GM18868 (cell line): ENCODE results near the gene STAU1.
"Not testable (repeated sequence)": the region's sequence is repeated elsewhere in the genome, so short reads cannot be mapped to it uniquely, and the experiment has no call there.

ENCODE experiments used
- ATAC-seq: cut with Tn5 transposase; IDR thresholded peaks from one replicate; pipeline ENCODE4 v1.9.1; 2021; ENCODE audit warnings: mild to moderate bottlenecking, moderate library complexity; ENCODE audit not compliant: unreplicated experiment

Gene STAU1

DNA sequence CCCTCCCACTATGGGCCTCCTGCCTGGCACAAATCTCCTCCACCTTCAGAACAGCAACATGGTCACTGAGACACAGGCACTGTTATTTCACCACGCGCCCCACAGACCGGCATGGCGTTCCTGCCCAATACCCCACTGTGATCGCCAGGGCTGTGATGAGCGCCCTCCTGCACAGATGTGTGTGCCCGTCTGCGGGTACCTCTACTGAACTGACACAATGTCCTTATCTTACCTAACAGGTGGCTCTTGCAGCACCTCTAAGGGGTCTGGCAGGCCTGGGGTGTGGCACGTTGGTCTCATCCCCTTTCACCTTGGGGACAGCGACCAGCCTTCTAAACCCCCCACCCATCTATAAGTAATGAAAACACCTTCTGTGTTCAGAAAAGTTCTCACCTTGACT lies 64.2 kb downstream of the STAU1 start:
- no peak for ATAC-seq

DNA sequence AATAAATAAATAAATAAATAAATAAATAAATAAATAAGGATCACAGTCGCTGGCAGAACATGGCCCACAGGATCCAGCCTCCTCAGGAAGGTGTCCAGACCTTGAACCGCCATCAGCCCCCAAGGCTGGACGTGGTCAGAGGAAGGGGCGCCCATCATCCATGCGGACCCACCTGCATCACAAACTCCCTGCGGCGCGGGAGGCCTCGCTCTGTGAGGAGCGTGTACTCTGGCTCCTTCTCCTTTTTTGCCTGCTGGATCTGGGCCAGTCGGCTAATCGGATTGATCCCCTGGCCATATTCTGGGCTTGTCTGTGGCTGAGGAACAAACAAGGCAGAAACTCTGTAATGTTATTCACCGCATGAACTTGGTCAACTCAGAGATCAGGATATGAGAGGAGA lies 65.2 kb downstream of the STAU1 start:
- ATAC-seq = no peak

DNA sequence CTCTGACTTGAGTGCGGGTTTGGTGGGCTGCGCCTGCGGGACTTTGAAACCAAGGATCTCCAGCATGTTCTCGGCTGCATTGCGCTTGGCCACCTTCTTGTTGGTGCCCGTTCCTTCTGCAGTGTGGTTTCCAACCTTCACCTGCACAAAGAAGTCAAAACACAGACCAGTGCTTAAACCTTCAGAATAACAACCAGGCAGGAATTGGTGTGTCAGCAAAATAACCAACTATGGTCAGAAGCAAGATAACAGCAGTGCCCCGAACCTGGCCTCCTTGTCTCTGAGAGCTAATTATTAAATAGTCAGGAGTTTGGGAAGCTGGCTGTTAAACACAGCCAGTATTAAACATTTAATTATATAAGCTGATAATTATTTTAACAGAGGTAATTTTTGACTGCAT lies 68.1 kb downstream of the STAU1 start:
- no peak for ATAC-seq

DNA sequence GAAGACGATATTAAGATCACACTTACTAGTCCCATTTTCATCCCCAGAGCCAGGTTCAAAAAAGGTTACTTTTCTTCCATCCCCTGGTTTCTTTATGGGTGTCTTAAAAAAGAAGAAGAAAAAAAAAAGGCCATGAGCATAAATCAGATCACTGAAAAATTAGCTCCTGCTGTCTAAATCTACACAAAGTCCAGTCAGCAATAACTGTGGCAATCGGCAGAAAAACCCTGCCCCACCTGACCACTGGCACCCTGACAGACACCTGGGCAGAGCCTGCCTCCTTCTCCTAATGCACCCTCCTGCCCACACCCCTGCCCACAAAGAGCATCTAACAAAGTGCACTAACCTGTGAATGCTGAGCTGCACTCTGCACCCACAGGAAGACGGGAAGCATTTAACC lies 69.8 kb downstream of the STAU1 start:
- no peak for ATAC-seq

DNA sequence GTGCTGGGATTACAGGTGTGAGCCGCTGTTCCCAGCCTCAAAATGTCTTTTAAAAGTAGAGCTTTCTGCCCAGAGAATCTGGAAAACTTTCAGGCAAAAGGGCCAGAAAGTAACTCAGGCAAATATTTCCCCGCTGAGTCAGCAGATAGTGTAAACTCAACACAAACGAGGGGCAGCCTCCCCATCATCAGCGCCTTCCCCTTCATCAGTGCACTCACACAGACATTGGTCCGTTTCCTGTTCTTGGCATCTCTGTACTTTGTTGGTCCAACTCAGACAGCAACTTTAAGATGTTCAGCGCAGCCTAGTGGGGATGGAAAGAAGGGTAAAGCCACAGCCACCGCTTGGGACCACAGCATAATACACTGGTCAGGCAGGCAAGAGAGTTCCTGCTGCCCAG lies 72.6 kb downstream of the STAU1 start:
- ATAC-seq = no peak

DNA sequence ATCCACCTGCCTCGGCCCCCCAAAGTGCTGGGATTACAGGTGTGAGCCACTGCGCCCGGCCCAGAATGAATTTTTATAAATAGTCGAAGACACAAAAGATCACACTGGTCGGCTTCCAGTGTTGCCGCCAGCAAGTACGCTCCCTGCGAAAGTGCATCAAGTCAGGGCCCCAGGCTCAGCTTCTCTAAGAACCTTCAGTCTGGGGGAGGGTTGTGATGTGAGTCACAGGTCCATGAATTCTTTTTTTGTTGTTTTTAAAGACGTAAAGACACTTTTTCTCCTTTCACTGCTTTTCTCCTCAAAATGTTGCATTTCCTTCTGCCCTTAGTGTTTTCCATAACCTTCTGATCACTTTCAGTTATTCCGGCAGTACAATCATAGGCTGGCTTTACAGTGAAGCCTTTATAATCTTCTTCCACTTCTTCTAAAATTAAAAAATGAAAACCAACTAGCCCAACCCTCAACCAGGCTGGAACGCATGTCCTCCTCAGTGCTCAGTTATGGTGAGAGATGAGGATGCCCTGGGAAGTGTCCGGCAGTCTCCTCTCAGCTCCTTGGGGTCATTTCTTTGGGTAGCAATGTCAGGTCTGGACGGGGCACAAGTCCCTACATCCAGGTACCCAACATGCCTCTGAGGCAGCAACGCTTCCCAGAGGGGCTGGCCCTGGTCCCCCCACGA lies 75.4 kb downstream of the STAU1 start:
- ATAC-seq = no peak

DNA sequence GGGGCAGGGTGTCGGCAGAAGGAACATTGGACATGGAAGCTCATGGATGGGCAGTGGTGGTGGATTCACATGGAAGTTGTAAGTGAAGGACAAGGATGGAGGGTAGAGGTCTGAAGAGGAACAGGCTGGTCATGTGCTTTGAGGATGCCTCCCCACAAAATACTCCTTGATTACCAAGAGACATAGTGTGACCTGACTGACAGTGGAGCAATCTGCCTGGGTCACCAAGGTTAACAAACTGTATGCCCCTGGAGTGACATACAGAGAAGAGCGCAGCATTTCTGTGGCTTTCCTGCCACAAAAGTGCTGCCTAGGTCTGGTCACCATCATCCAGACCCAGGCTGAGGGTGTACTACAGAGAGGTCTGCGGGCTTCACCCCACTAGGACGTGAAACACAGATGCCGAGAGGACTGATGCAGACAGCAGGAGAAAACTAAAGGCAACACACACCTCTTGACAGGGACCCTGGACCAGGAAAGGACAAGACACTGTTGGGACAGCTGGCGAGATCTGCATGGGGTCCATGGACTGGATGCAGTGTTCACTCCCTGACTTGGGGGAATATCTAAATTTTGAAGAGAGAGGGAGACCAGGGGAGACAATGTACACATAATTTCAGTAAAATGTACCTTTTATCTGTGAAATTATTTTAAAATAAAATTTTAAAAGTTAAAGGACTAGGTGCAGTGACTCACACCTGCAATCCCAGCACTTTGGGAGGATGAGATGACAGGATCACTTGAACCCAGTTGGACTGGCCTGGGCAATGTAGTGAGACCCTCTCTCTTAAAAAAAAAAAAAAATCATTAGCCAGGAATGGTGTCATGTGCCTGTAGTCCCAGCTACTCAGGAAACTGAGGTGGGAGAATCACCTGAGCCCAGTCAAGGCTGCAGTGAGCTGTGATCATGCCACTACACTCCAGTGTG lies 77.1 kb downstream of the STAU1 start:
- no peak for ATAC-seq

DNA sequence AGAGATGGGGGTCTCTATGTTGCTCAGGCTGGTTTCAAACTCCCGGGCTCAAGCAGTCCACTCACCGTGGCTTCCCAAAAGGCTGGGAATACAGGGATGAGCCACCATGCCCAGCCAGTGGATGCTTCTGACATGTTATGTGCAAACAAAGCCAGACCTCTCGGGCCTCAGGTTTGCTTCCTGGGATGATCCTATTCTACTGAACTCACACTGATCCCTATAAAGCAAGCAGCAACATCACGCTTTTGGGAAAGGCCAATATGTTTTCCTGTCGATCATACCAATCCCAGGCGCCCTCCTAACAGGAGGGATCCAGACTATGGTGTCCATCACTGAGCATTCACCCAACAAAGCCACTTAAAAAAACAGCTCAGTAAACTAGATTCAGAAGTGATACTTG lies 81.8 kb downstream of the STAU1 start:
- ATAC-seq = no peak

DNA sequence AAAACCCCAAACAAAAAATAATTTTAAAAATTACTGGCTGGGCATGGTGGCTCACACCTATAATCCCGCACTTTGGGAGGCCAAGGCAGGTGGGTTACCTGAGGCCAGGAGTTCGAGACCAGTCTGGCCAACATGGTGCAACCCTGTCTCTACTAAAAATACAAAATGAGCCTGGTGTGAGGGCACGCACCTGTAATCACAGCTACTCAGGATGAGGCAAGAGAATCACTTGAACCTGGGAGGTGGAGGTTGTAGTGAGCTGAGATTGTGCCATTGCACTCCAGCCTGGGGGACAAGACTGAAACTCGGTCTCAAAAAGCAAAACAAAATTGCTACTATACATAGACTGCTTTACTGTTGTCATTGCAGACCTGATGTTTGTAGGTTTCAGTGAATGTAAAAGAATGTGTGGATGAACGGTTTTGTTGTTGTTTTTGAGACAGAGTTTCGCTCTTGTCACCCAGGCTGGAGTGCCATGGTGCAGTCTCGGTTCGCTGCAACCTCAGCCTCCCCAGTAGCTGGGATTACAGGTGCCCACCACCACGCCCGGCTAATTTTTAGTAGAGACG lies 83.1 kb downstream of the STAU1 start:
- ATAC-seq = not testable (repeated sequence)

DNA sequence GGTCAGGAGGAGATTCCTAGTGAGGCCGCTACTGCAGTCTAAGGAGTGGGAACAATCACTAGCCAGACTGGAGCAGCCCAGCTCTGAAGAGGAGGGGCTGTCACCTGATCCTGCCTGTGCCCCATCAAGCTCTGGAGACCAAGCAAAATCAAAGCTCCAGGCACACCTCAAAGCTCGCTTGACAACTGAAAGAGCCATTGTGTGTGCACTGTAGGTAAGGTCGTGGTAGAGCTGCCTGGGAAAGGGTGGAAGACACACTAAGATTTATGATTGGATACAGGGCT lies 83.8 kb downstream of the STAU1 start:
- ATAC-seq = no peak

DNA sequence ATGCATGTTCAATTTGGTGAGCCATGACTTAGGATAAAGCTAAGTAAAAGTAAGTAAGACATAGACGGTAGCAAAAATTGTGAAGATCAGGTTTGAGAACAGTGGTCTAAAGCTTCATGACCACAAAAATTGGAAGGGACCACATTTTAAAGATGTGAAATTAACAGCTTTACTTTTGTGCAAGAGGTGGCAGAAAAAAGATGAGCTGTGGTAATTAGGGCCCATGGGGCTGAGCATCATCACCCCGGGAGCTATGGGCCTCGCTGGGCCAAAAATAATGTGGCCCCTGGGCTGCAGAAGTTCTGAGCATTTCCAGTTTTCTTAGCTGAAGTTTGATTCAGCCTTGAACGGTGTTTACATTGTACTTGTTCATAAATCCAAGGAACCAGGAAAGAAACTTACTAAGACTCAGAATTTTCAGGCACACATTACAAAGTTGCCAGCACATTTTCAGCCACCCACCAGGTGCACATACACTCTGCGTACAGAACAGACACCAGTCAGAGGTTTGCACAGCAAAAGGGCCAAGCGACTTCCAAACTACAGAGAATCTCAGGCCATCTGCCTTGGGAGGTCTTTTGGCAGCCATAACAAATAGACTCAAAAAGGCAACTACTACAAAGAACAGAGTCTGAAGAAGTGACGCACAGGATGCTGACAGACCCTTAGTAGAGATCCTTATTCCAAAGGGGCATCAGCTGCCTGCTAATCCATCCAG lies 84.3 kb downstream of the STAU1 start:
- no peak for ATAC-seq

DNA sequence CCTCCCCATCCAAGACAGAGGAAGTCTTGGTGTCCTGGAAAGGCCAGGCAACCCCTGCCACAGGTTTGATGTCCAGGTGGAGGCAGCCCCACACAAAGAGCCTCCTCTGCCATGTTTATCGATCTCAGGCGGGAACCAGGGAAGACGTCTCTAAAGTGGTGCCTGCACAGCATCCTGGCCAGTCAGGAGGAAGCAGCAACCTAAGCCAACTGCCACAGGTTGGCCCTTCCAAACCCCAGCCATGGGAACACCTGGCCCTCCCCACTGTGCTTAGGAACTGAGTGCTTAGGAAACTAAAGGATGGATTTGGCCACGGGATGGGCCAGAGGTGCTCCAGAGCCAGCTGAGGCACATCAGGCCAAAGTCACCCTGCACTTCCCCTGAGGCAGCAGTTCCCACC lies 85.1 kb downstream of the STAU1 start:
- ATAC-seq = no peak

DNA sequence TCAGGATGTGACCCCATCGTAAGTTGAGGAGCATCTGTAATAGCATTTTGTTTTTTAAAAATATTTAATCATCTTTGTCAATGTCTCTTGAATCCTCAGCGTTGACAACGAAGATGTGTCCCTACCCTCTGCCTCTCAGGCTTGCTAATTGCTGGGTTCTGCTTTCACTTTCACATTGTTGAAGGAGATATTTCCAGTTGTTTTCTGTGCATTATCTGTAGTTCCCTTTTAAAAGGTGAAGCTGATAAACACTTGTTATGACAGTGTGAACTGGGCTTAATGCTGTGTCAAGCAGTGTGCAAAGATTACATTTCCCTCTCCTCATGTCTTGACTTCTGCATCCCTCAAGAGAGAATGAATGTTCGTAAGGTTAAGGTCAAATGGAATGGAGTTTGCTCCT lies 87.2 kb downstream of the STAU1 start:
- ATAC-seq = no peak

DNA sequence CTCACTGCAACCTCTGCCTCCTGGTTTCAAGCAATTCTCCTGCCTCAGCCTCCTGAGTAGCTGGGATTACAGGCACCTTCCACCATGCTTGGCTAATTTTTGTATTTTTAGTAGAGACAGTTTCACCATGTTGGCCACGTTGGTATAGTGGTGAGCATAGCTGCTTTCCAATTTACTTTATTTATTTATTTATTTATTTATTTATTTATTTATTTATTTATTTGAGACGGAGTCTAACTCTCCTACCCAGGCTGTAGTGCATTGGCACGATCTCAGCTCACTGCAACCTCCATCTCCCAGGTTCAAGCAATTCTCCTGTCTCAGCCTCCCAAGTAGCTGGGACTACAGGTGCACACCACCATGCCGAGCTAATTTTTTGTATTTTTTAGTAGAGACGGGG lies 87.8 kb downstream of the STAU1 start:
- ATAC-seq = not testable (repeated sequence)

DNA sequence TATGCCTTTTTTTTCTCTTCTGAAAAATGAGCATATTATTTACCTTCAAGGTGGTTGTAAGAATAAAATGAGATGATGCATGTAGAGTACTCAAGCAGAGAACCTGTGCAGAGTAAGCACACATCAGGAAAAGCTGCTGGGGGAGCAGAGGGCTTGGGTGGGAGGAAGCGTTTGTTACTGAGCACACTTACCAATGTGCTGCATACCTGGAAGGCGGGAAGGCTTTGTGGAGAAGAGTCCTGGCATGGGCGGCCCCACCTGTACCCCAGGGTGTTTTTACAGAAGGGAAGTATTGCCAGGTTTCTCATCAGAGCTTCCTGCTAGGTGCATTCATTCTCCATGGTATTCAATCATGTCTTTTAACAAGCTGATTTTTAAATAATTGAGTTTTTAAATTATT lies 89.1 kb downstream of the STAU1 start:
- ATAC-seq = no peak

DNA sequence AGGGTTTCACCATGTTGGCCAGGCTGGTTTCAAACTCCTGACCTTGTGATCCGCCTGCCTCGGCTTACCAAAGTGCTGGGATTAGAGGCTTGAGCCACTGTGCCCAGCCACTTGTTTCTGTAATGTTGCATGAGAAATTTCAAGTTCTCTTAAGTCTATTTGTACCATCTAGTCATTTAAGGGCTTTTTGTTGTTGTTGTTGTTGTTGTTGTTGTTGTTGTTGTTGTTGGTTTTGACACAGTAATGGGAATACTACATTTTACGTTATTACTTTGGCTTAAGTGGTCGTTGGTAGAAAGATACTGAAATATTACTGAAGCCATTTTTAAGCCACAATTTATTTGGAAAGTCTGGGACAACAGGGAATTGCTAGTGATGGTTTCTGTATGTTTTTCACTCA lies 90.0 kb downstream of the STAU1 start:
- no peak for ATAC-seq

DNA sequence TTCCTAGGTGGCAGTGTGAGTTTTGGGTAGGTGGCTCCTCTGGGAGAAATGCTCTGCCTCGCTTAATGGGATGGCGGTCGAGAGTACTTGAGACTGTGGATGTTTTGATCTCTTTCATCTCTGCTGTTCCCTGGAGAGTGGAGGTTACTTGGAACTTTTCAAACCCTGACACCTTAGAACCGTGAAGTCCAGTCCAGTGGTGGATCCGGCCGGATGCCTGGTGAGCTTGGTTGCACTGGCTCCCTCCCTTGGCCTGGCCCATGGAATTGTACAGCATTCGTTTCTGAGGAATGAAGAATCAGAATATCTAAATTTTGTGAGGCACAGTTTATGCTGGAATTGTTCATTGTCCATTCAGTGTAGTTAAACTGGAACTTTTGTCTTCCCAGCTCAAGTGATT lies 91.0 kb downstream of the STAU1 start:
- no peak for ATAC-seq

DNA sequence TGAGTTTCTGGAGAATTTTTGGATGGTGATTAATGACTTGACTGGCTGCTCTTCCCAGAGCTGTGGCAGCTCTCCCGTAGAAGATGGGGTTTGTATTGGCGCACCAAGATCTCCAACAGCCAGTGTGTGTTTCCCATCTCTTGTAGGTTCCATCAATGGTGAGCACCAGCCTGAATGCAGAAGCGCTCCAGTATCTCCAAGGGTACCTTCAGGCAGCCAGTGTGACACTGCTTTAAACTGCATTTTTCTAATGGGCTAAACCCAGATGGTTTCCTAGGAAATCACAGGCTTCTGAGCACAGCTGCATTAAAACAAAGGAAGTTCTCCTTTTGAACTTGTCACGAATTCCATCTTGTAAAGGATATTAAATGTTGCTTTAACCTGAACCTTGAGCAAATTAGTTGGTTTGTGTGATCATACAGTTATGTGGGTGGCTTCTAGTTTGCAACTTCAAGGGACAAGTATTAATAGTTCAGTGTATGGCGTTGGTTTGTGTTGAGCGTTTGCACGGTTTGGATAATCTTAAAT lies 91.9 kb downstream of the STAU1 start:
- no peak for ATAC-seq

DNA sequence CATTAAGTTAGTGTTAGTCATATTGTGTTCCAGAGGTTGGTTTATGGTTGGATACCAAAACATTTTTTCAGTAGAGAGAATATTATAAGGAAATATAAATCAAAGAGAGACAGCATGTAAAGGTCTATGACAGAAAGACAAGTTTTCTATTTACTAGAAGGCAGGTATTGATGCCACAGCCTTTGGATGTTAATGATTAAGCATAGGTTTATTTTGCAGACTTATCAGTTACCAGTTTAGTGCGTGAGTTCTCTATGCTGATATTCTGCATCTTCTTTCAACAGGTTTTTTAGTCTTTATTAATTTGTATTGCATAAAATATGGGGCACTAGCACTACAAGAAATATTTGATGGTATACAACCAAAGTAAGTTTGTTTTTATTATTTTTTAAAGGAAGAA lies 96.4 kb downstream of the STAU1 start:
- ATAC-seq = no peak

DNA sequence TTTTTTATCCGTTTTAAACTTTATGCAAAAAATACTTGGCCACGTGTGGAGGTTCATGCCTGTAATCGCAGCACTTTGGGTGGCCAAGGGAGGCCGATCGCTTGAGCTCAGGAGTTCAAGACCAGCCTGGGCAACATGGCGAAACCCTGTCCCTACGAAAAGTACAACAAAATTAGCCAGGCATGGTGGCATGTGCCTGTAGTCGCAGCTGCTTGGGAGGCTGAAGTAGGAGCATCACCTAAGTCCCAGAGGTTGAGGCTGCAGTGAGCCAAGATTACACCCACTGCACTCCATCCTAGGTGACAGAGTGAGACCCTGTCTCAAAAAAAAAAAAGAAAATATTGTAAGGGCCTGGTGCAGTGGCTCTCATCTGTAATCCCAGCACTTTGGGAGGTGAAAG lies 97.0 kb downstream of the STAU1 start:
- no peak for ATAC-seq

DNA sequence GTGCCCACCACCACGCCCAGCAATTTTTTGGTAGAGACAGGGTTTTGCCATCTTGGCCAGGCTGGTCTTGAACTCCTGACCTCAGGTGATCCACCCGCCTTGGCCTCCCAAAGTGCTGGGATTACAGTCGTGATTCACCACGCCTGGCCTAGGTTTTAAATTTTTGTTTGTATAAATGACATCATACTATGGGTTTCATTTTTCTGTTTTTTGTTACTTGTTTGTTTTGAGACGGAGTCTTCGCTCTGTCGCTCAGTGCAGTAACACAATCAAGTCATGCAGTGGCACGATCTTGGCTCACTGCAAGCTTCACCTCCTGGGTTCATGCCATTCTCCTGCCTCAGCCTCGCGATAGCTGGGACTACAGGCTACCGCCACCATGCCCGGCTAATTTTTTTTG lies 105.8 kb downstream of the STAU1 start:
- ATAC-seq = not testable (repeated sequence)
